Measurements from ENCODE around the gene DNAJC15. TPM values are rescaled to one million over a fixed set of nuclear protein-coding genes. Genes with fewer than 3 reads are reported as not detected.
"Not testable (repeated sequence)": the region's sequence is repeated elsewhere in the genome, so short reads cannot be mapped to it uniquely, and the experiment has no call there.

The DNAJC15 gene
- total RNA-seq, 4 donors from 2014 or later = 1.6 to 8.4 (median 4.1) TPM

DNA sequence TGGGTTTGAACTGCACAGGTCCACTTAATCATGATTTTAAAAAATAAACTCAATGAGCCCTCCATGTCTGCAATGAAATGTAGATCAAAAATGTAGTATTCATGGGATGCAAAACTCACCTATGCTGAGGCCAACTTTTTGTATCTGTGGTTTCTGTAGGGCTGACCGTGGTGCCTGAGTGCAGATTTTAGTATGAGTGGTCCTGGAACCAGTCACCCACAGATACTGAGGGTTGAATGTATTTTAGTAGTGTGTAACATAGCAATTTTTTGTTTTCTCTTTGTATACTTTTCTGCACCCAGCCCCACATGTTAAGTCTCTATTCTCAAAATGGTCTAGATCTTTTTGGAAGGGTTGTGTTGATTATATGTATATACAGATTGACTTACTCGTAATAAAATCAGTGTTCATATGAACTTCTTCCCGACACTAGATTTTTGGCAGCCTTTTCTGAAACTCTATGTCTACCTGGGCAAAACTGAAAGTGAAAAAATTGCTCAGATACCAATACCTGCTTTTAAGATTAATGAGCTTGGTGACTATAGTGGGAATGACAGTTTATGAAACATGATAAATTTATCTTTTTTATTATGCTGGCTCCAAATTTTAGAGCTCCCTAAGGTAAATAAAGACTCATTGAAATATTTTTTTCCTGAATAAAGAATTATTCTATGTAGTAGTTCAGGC, 51.6 kb downstream of the DNAJC15 start:
- intact Hi-C loops (cut with DNase I; ENCODE audit: low total_unique reads) = no loop called here
- no peak overlapping the region for H3K4me3 ChIP-seq (ENCODE audit: low read depth, poor library complexity, severe bottlenecking)
- TF ChIP-seq POLR2A (IDR thresholded peaks at IDR 0.05) = no peak
- TF ChIP-seq CTCF (IDR thresholded peaks at IDR 0.05) = no peak
- no peak for DNase-seq (ENCODE audit: low spot score in 2 of 2)
- 66 to 71% methylated on average over 3 of the region's 3 CpGs for WGBS, 2 donors

DNA sequence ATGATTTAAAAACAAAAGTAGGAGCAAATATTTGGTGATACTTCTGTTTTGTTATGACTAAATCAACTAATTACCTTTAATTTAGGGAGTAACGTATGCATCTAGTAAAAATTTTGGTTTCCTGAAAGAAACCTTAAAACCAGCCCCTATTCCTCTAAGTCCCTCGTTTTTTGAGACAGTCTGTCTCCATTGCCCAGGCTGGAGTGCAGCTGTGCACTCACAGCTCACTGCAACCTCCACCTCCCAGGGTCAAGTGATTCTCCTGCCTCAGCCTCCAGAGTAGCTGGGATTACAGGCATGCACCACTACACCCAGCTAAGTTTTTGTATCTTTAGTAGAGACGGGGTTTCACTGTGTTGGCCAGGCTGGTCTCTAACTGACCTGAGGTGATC, 52.1 kb downstream of the DNAJC15 start:
- intact Hi-C loops (cut with DNase I; ENCODE audit: low total_unique reads); H3K4me3 ChIP-seq (ENCODE audit: low read depth, poor library complexity, severe bottlenecking); DNase-seq (ENCODE audit: low spot score in 2 of 2): not testable (repeated sequence)
- WGBS, 2 donors = 85 to 91% methylated on average over 3 of the region's 3 CpGs

DNA sequence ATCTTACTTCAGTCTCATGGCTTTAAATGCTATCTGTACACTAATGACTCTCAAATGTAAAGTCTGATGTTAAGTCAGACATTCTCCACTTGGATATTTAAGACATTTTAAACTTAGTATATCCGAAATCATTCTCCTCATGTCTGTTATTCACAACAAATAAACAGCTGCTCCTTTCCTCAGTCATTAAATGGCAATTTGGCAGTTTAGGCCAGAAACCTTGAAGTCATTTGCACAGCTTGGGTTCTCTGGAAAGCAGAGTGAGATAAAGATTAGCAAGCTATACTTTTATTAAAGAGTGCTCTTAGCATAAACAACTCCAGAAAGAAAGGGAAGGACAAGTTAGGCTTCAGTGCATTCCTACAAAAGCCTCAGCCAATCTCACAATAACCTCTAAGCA, 53.7 kb downstream of the DNAJC15 start:
- TF ChIP-seq POLR2A (IDR thresholded peaks at IDR 0.05) = no peak
- TF ChIP-seq CTCF (IDR thresholded peaks at IDR 0.05) = no peak
- WGBS, 2 donors = 80 to 84% methylated on average over 1 of the region's 1 CpG
- no peak for DNase-seq (ENCODE audit: low spot score in 2 of 2)

DNA sequence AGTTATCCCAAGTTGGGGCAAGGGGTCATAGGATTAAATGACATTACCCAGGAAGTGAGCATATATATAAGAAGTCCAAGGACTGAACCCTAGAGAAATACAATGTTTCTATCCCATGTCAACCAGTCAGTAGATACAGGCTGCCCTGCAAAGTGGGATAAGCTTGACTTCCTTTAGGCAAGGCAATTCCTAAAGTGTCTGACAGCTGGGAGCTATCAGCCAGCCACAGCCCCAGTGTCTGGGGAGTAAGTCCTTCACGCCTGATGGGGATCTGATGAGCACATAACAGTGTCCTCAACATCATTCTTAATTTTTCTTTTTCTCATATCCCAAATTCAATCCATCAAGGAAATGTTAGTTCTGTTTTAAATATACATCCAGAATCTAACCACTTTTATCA, 54.1 kb downstream of the DNAJC15 start:
- no peak for DNase-seq (ENCODE audit: low spot score in 2 of 2)
- intact Hi-C loops (cut with DNase I; ENCODE audit: low total_unique reads) = no loop called here

More for the DNA sequence above, 53.7 kb downstream of the DNAJC15 start:
- no peak overlapping the region for H3K4me3 ChIP-seq (ENCODE audit: low read depth, poor library complexity, severe bottlenecking)
- intact Hi-C loops (cut with DNase I; ENCODE audit: low total_unique reads) = no loop called here

GRCh38 chr13:43077906-43078305, 54.5 kb downstream of the DNAJC15 start:
- no peak overlapping the region for H3K4me3 ChIP-seq (ENCODE audit: low read depth, poor library complexity, severe bottlenecking)
- intact Hi-C loops (cut with DNase I; ENCODE audit: low total_unique reads) = no loop called here
- DNase-seq (ENCODE audit: low spot score in 2 of 2) = no peak
- 60 to 61% methylated on average over 4 of the region's 4 CpGs for WGBS, 2 donors
- TF ChIP-seq CTCF (IDR thresholded peaks at IDR 0.05) (no peak), POLR2A (IDR thresholded peaks at IDR 0.05) (no peak)

More for the DNA sequence above, 54.1 kb downstream of the DNAJC15 start:
- H3K4me3 ChIP-seq (ENCODE audit: low read depth, poor library complexity, severe bottlenecking) = no peak overlapping the region
- WGBS, 2 donors = 69 to 73% methylated on average over 1 of the region's 1 CpG
- TF ChIP-seq CTCF (IDR thresholded peaks at IDR 0.05) = no peak

DNA sequence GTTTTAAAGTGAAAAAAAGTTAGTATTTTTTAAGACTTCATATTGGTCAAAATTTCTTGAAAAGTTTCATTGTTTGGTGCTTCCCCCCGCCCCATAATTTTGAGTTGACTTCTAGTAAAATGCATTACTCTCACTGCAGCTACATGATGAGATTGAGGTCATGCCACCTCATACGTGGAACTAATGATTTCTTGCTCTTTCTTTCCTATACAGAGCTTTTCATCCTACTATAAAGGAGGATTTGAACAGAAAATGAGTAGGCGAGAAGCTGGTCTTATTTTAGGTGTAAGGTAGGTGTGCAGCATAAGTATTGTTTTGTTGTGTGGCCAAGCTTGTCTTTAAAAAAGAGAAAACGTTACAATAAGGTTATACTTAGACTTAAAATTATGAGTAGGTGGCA, 55.0 kb downstream of the DNAJC15 start:
- DNase-seq (ENCODE audit: low spot score in 2 of 2) = no peak
- TF ChIP-seq POLR2A (IDR thresholded peaks at IDR 0.05) (no peak), CTCF (IDR thresholded peaks at IDR 0.05) (no peak)
- no peak overlapping the region for H3K4me3 ChIP-seq (ENCODE audit: low read depth, poor library complexity, severe bottlenecking)
- 88 to 90% methylated on average over 4 of the region's 4 CpGs for WGBS, 2 donors
- intact Hi-C loops (cut with DNase I; ENCODE audit: low total_unique reads) = no loop called here

Data from lower leg skin (tissue), 4 donors.